Neural progenitor cell (in vitro differentiated cells): ENCODE data around the gene GBA3. TPM values are rescaled to one million over a fixed set of nuclear protein-coding genes. Genes with fewer than 3 reads are reported as not detected.

Experiments used
- DNase-seq: peaks from one replicate; pipeline ENCODE4 v3.0.0-alpha.2; 2016; ENCODE audit warnings: low spot score
- H2AFZ ChIP-seq: fragments of 200-600 bp; sonication (generic); replicated peaks from 2 replicates; pipeline ENCODE4 v1.6.1; 2016; ENCODE audit warnings: antibody characterized with exemption
- H3F3A ChIP-seq: fragments of 200-600 bp; sonication (generic); 2 replicates; pipeline ENCODE4 v1.6.1; 2016; ENCODE audit warnings: antibody characterized with exemption, low read depth
- H3K27ac ChIP-seq: fragments of 200-600 bp; sonication (generic); 2 replicates; pipeline ENCODE4 v1.5.1; 2016; ENCODE audit warnings: mild to moderate bottlenecking
- H3K27me3 ChIP-seq: fragments of 200-600 bp; sonication (generic); 2 replicates; pipeline ENCODE4 v1.6.1; 2016; ENCODE audit warnings: mild to moderate bottlenecking, moderate library complexity
- H3K36me3 ChIP-seq: fragments of 200-600 bp; sonication (generic); 2 replicates; pipeline ENCODE4 v1.5.1; 2016
- H3K4me1 ChIP-seq: fragments of 200-600 bp; sonication (generic); 2 replicates; pipeline ENCODE4 v1.6.1; 2016; ENCODE audit warnings: mixed run types
- H3K4me2 ChIP-seq: fragments of 200-600 bp; sonication (generic); 2 replicates; pipeline ENCODE4 v1.6.1; 2016
- H3K4me3 ChIP-seq: fragments of 200-600 bp; sonication (generic); 2 replicates; pipeline ENCODE4 v1.5.1; 2016
- H3K79me2 ChIP-seq: fragments of 200-600 bp; sonication (generic); 2 replicates; pipeline ENCODE4 v1.6.1; 2016; ENCODE audit warnings: low read depth
- H3K9ac ChIP-seq: fragments of 200-600 bp; sonication (generic); 2 replicates; pipeline ENCODE4 v1.6.1; 2016
- H3K9me3 ChIP-seq: fragments of 200-600 bp; sonication (generic); 2 replicates; pipeline ENCODE4 v1.5.1; 2016; ENCODE audit warnings: low read depth
- H4K20me1 ChIP-seq: fragments of 200-600 bp; sonication (generic); 2 replicates; pipeline ENCODE4 v1.6.1; 2016; ENCODE audit warnings: low read depth
- H3K27ac Mint-ChIP-seq: 3 replicates; pipeline ENCODE4 v1.8.0; 2021; ENCODE audit warnings: mixed read lengths
- H3K27me3 Mint-ChIP-seq: 2 replicates; pipeline ENCODE4 v1.8.0; 2022; ENCODE audit warnings: low read depth, mild to moderate bottlenecking, inconsistent platforms, moderate library complexity, mixed read lengths; ENCODE audit not compliant: insufficient read depth
- H3K36me3 Mint-ChIP-seq: 3 replicates; pipeline ENCODE4 v1.8.0; 2021; ENCODE audit warnings: mixed read lengths
- H3K4me1 Mint-ChIP-seq: 3 replicates; pipeline ENCODE4 v1.8.0; 2021; ENCODE audit warnings: mixed read lengths
- H3K4me3 Mint-ChIP-seq: 3 replicates; pipeline ENCODE4 v1.8.0; 2021; ENCODE audit warnings: mild to moderate bottlenecking, moderate library complexity, mixed read lengths
- H3K9me3 Mint-ChIP-seq: 3 replicates; pipeline ENCODE4 v1.8.0; 2020; ENCODE audit warnings: mixed read lengths
- CTCF ChIP-seq: fragments of 200-600 bp; sonication (generic); IDR thresholded peaks from 2 replicates; pipeline ENCODE4 v1.5.1; 2017; ENCODE audit warnings: antibody characterized with exemption, mild to moderate bottlenecking
- EZH2 ChIP-seq: fragments of 200-600 bp; sonication (generic); IDR thresholded peaks from 2 replicates; pipeline ENCODE4 v1.6.1; 2017; ENCODE audit warnings: antibody characterized with exemption, mild to moderate bottlenecking, moderate library complexity
- EZH2phosphoT487 ChIP-seq: fragments of 200-600 bp; sonication (generic); IDR thresholded peaks from 2 replicates; pipeline ENCODE4 v1.6.1; 2017; ENCODE audit warnings: antibody characterized with exemption
- total RNA-seq: library from RNA; depleted of rRNA; stranded (reverse); fragments of >200 nt; gene quantifications from 2 replicates; pipeline ENCODE4 v1.2.3, GENCODE V29; 2015; ENCODE audit warnings: low replicate concordance

GBA3 gene
- total RNA-seq, 1 donor from 2014 or later: not detected

GRCh38 chr4:22678940-22679854 is 13.5 kb upstream of the GBA3 start:
- Histone ChIP-seq H3K4me3 (no peak overlapping the region), H3K9ac (no peak overlapping the region), H3K79me2 (no peaks in the 10 kb centered on the region), H3K4me2 (no peak overlapping the region), H3K9me3 (no peaks in the 10 kb centered on the region), H3K27ac (no peak overlapping the region), H3K4me1 (no peaks in the 10 kb centered on the region), H3K36me3 (no peaks in the 10 kb centered on the region), H2AFZ (no peak overlapping the region), H3K27me3 (no peaks in the 10 kb centered on the region), H4K20me1 (no peaks in the 10 kb centered on the region), H3F3A (no peaks in the 10 kb centered on the region)
- DNase-seq: no peak
- H3K9me3 Mint-ChIP-seq: no peaks in the 10 kb centered on the region
- H3K4me3 Mint-ChIP-seq: no peak overlapping the region
- TF ChIP-seq EZH2: no peak
- H3K27ac Mint-ChIP-seq: no peak overlapping the region
- no peaks in the 10 kb centered on the region for H3K36me3 Mint-ChIP-seq
- H3K27me3 Mint-ChIP-seq: no peaks in the 10 kb centered on the region
- no peaks in the 10 kb centered on the region for H3K4me1 Mint-ChIP-seq

- H3K36me3 ChIP-seq: no peaks in the 10 kb centered on the region
- H3K27me3 Mint-ChIP-seq: no peaks in the 10 kb centered on the region
- no peak overlapping the region for H2AFZ ChIP-seq
- H3K4me1 Mint-ChIP-seq: no peaks in the 10 kb centered on the region
- no peaks in the 10 kb centered on the region for H4K20me1 ChIP-seq
- DNase-seq: no peak
- no peaks in the 10 kb centered on the region for H3K4me1 ChIP-seq
- no peak overlapping the region for H3K4me3 Mint-ChIP-seq
- H3K27ac ChIP-seq: no peak overlapping the region
- no peaks in the 10 kb centered on the region for H3K9me3 Mint-ChIP-seq
- H3K79me2 ChIP-seq: no peaks in the 10 kb centered on the region
- no peaks in the 10 kb centered on the region for H3K9me3 ChIP-seq
- H3K36me3 Mint-ChIP-seq: no peaks in the 10 kb centered on the region
- no peak for TF ChIP-seq CTCF
- TF ChIP-seq EZH2phosphoT487: no peak
- TF ChIP-seq EZH2: no peak
- H3K27ac Mint-ChIP-seq: no peak overlapping the region
- H3K9ac ChIP-seq: no peak overlapping the region
- no peak overlapping the region for H3K4me2 ChIP-seq
- no peaks in the 10 kb centered on the region for H3K27me3 ChIP-seq
- H3F3A ChIP-seq: no peaks in the 10 kb centered on the region
- no peak overlapping the region for H3K4me3 ChIP-seq
These were observed 12.6 kb upstream of the GBA3 start for GRCh38 chr4:22680065-22680642.

- TF ChIP-seq EZH2 (no peak), CTCF (no peak), EZH2phosphoT487 (no peak)
- Histone ChIP-seq H3K79me2 (no peaks in the 10 kb centered on the region), H3K9me3 (no peaks in the 10 kb centered on the region), H3K9ac (no peak overlapping the region), H3K4me3 (no peak overlapping the region), H3F3A (no peaks in the 10 kb centered on the region), H3K4me2 (no peak overlapping the region), H3K27me3 (no peaks in the 10 kb centered on the region), H2AFZ (no peak overlapping the region), H3K36me3 (no peaks in the 10 kb centered on the region), H3K4me1 (no peaks in the 10 kb centered on the region), H4K20me1 (no peaks in the 10 kb centered on the region), H3K27ac (no peak overlapping the region)
- Mint-ChIP-seq H3K4me3 (no peak overlapping the region), H3K4me1 (no peaks in the 10 kb centered on the region), H3K27me3 (no peaks in the 10 kb centered on the region), H3K9me3 (no peaks in the 10 kb centered on the region), H3K36me3 (no peaks in the 10 kb centered on the region), H3K27ac (no peak overlapping the region)
- DNase-seq: no peak
These were observed 9.0 kb upstream of the GBA3 start for GRCh38 chr4:22683726-22684125.

GRCh38 chr4:22686141-22686540 is 6.6 kb upstream of the GBA3 start:
- Histone ChIP-seq H3K4me2 (no peak overlapping the region), H3K27ac (no peak overlapping the region), H2AFZ (no peak overlapping the region), H3K4me1 (no peaks in the 10 kb centered on the region), H3K9me3 (no peaks in the 10 kb centered on the region), H3K27me3 (no peaks in the 10 kb centered on the region), H3F3A (no peaks in the 10 kb centered on the region), H3K4me3 (no peak overlapping the region), H3K79me2 (no peaks in the 10 kb centered on the region), H3K36me3 (no peaks in the 10 kb centered on the region), H4K20me1 (no peaks in the 10 kb centered on the region), H3K9ac (no peak overlapping the region)
- no peak overlapping the region for H3K27ac Mint-ChIP-seq
- H3K27me3 Mint-ChIP-seq: no peaks in the 10 kb centered on the region
- H3K9me3 Mint-ChIP-seq: no peaks in the 10 kb centered on the region
- TF ChIP-seq EZH2: no peak
- TF ChIP-seq CTCF: no peak
- TF ChIP-seq EZH2phosphoT487: no peak
- no peaks in the 10 kb centered on the region for H3K36me3 Mint-ChIP-seq
- H3K4me3 Mint-ChIP-seq: no peak overlapping the region
- no peaks in the 10 kb centered on the region for H3K4me1 Mint-ChIP-seq
- DNase-seq: no peak
